Measurements from ENCODE around the gene LRRC51.
"Not testable (repeated sequence)": the region's sequence is repeated elsewhere in the genome, so short reads cannot be mapped to it uniquely, and the experiment has no call there.

Gene LRRC51

GRCh38 chr11:72138821-72139390 lies 58.3 kb downstream of the LRRC51 start:
- DNase-seq (ENCODE audit: low read depth in 2 of 3, low spot score in 2 of 3) = no peak

- DNase-seq (ENCODE audit: low read depth in 2 of 3, low spot score in 2 of 3) = no peak
These were observed 58.9 kb downstream of the LRRC51 start for GRCh38 chr11:72139500-72139899.

- no peak for DNase-seq (ENCODE audit: low read depth in 2 of 3, low spot score in 2 of 3)
These were observed 60.0 kb downstream of the LRRC51 start for GRCh38 chr11:72140661-72141060.

DNA sequence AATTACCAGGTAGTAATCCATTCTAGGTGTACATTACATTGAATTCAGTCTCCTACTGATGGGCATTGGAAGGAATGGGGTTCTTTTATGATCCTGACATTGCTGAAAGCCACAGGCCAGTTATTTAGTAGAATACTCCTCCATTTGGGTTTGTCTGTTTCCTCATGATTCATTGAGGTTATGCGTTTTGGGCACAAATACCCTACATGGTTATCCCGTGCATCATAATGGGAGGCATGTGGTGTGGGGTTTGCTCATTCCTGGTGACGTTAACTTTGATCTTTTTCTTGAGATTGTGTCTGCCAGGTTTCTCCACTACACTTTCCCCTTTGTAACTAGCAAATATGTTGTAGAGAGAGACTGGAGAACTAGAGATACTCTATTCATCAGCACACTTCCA lies 60.4 kb downstream of the LRRC51 start:
- DNase-seq (ENCODE audit: low read depth in 2 of 3, low spot score in 2 of 3) = no peak

GRCh38 chr11:72142086-72142485 lies 61.4 kb downstream of the LRRC51 start:
- DNase-seq (ENCODE audit: low read depth in 2 of 3, low spot score in 2 of 3) = not testable (repeated sequence)

- DNase-seq (ENCODE audit: low read depth in 2 of 3, low spot score in 2 of 3) = not testable (repeated sequence)
These were observed 61.9 kb downstream of the LRRC51 start for GRCh38 chr11:72142543-72142942.

GRCh38 chr11:72144807-72145565 lies 64.3 kb downstream of the LRRC51 start:
- DNase-seq (ENCODE audit: low read depth in 2 of 3, low spot score in 2 of 3) = no peak
